HFFc6 (cell line): ENCODE results near the gene SLC13A1. TPM values are rescaled to one million over a fixed set of nuclear protein-coding genes. Genes with fewer than 3 reads are reported as not detected.
"Not testable (repeated sequence)": the region's sequence is repeated elsewhere in the genome, so short reads cannot be mapped to it uniquely, and the experiment has no call there.

Experiments
- DNase-seq: peaks from one replicate; pipeline ENCODE4 v3.0.0-alpha.2; 2018
- H3K27ac Mint-ChIP-seq: 2 replicates; pipeline ENCODE4 v1.8.0; 2020; ENCODE audit warnings: mild to moderate bottlenecking, mixed read lengths
- H3K27me3 Mint-ChIP-seq: 2 replicates; pipeline ENCODE4 v1.8.0; 2021; ENCODE audit warnings: mild to moderate bottlenecking, moderate library complexity, mixed read lengths; ENCODE audit not compliant: insufficient read depth
- H3K36me3 Mint-ChIP-seq: 2 replicates; pipeline ENCODE4 v1.8.0; 2021; ENCODE audit warnings: low read depth, mixed read lengths
- H3K4me1 Mint-ChIP-seq: 2 replicates; pipeline ENCODE4 v1.8.0; 2020; ENCODE audit warnings: low read depth, mixed read lengths
- H3K4me3 Mint-ChIP-seq: 2 replicates; pipeline ENCODE4 v1.8.0; 2020; ENCODE audit warnings: mild to moderate bottlenecking, moderate library complexity, mixed read lengths
- H3K9me3 Mint-ChIP-seq: 2 replicates; pipeline ENCODE4 v1.8.0; 2020; ENCODE audit warnings: mild to moderate bottlenecking, mixed read lengths
- total RNA-seq, 6 experiments: library from RNA; stranded (reverse); fragmentation: NEBNext Ultra II Directional; extraction: Animal tissue kit (Norgen Biotek cat#: 25700); gene quantifications; 2 replicates in 1 of 6; 3 replicates in 5 of 6; pipeline ENCODE4 v1.2.3, GENCODE V29; 2021
- TF ChIP-seq, protein P1 (sequence below): fragments of 200-600 bp; sonication (generic); IDR thresholded peaks from 2 replicates; pipeline ENCODE4 v1.5.0; 2021; ENCODE audit warnings: antibody characterized with exemption, mild to moderate bottlenecking

Gene SLC13A1
- total RNA-seq, 6 experiments from 2014 or later = not detected

DNA sequence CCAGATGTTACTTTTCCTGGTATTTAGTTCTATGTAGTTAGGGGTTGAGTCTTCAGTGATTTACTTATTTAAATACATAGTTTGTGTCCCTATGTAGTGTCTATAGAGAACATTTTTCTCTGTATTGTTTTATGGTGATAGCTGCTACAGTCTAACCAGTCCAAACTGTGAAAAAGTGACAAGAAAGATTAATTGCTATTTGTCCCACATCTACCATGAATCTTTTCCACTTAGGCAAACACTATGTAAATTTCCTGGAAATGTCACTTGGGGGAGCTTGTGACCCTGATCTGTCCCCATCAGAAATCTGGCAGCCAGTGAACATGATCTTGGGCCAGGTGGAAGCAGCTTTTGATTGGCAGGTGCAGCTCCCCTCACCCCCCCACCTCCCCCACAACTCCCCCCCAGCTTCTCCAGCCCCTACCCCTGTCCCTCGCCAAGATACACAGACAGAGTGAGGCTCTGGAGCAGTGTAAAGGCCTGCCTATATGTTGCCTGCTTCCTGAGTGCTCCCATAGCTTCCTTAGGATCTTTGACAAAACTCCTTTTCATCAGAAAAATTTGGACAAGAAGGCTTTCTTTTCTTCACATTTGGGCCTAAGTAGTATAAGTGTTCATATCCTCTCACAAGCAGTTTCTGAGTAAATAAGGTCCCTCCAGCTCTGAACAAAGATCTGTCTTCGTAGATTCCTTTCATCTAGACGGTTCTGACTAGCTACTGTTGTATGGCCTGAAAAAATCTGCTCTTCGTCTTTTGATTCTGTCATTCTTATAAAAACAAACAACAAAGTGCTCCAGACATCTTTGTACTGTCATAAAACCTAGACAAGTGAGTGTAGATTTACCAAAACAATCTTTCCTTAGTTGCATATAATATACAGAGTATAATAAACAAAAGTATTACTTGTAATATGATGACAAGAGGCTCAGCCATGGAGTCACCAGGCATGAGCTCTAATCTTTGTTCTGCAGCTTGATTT lies 31.5 kb upstream of the SLC13A1 start:
- Mint-ChIP-seq H3K27me3 (peaks cover 1% of the 10 kb centered on the region; the same call in 1 of the 2 replicates), H3K4me1 (no peaks in the 10 kb centered on the region), H3K9me3 (peaks cover 10% of the 10 kb centered on the region; the same call in 1 of the 2 replicates), H3K4me3 (no peak overlapping the region), H3K27ac (no peak overlapping the region), H3K36me3 (no peaks in the 10 kb centered on the region)
- no peak for DNase-seq
- TF ChIP-seq, protein P1, sequence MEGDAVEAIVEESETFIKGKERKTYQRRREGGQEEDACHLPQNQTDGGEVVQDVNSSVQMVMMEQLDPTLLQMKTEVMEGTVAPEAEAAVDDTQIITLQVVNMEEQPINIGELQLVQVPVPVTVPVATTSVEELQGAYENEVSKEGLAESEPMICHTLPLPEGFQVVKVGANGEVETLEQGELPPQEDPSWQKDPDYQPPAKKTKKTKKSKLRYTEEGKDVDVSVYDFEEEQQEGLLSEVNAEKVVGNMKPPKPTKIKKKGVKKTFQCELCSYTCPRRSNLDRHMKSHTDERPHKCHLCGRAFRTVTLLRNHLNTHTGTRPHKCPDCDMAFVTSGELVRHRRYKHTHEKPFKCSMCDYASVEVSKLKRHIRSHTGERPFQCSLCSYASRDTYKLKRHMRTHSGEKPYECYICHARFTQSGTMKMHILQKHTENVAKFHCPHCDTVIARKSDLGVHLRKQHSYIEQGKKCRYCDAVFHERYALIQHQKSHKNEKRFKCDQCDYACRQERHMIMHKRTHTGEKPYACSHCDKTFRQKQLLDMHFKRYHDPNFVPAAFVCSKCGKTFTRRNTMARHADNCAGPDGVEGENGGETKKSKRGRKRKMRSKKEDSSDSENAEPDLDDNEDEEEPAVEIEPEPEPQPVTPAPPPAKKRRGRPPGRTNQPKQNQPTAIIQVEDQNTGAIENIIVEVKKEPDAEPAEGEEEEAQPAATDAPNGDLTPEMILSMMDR = no peak

DNA sequence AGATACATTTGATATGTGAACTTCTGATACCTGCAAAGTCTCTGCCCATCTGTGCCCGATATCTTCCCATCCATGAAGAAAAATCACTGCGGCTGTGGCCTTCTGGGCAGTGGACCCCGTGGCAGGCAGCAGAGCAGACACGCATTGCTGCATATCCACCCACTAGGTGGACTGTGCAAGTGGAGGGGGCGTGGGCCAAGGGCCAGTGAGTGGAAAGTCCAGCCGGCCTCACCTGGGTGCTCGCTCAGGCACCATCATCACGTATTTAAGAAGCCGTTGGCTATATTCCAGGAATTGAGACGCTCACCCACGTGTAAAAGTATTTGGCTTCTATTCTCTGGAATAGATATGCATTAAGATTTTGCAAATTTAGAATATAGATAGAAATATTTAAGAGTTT lies 30.8 kb upstream of the SLC13A1 start:
- H3K4me1 Mint-ChIP-seq = no peaks in the 10 kb centered on the region
- peaks cover 10% of the 10 kb centered on the region for H3K9me3 Mint-ChIP-seq
- DNase-seq = no peak
- no peaks in the 10 kb centered on the region for H3K36me3 Mint-ChIP-seq
- no peak overlapping the region for H3K4me3 Mint-ChIP-seq
- TF ChIP-seq, protein P1 = no peak
- H3K27me3 Mint-ChIP-seq = peaks cover 1% of the 10 kb centered on the region
- no peak overlapping the region for H3K27ac Mint-ChIP-seq

DNA sequence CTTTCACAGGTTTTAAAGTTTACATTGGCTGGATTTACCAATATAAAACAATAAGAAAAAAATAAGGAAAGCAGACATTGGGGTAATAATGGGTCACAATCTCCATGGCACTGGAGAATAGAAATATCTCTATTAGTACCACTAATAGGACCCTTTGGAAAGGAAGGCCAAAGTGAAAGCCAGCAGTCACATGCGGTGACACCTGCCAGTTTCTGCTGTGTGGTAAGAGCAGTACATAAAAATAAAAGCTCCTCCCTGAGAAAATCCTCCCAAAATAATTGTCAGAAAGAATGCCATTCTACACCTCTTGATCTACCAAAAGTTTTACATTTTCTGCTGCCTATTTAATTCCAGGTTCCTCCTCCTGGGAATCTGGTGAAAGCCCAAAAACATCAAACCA lies 30.4 kb upstream of the SLC13A1 start:
- Mint-ChIP-seq H3K9me3 (peaks cover 13% of the 10 kb centered on the region), H3K4me1 (no peaks in the 10 kb centered on the region), H3K4me3 (no peak overlapping the region), H3K27ac (no peak overlapping the region), H3K27me3 (peaks cover 1% of the 10 kb centered on the region), H3K36me3 (no peaks in the 10 kb centered on the region)
- TF ChIP-seq, protein P1 = no peak
- no peak for DNase-seq

DNA sequence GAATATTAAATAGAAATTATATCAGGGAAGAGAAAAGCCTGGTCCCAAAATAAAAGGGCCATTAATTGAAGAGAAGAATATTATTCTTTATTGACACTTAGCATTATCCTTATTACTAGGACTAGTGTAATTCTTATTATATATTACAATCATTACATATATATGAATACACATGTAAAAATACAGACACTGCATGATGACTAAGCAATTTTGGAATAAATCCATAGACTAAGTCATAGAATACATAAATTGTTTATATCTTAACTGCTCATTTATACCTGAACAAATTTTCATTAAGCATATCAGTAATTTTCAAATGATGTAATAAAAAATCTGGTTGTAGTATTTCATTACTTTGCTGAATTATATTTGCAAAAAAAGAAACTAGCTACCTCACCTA lies 29.7 kb upstream of the SLC13A1 start:
- TF ChIP-seq, protein P1 = no peak
- DNase-seq = no peak
- H3K27me3 Mint-ChIP-seq = no peaks in the 10 kb centered on the region; the same call in 1 of the 2 replicates
- H3K9me3 Mint-ChIP-seq = peaks cover 12% of the 10 kb centered on the region
- H3K36me3 Mint-ChIP-seq = no peaks in the 10 kb centered on the region
- no peaks in the 10 kb centered on the region for H3K4me1 Mint-ChIP-seq
- H3K4me3 Mint-ChIP-seq = no peak overlapping the region
- H3K27ac Mint-ChIP-seq = no peak overlapping the region

DNA sequence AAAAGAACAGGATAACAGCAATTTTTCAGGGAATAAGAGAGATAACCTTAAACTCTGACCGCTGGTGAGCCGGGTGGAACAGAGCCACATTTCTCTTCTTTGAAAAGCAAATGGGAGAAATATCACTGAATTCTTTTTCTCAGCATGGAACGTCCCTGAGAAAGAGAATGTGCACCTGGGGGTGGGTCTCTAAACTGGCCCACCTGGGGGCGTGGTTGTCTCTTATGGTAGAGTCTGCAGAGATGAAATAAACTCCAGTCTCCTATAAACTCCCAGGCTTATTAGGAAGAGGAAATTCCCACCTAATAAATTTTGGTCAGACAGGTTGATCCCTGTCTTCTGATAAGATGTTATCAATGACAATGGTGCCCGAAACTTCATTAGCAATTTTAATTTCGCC lies 27.9 kb upstream of the SLC13A1 start:
- H3K9me3 Mint-ChIP-seq = peaks cover 29% of the 10 kb centered on the region
- H3K36me3 Mint-ChIP-seq, H3K4me3 Mint-ChIP-seq, H3K4me1 Mint-ChIP-seq, H3K27ac Mint-ChIP-seq, DNase-seq, H3K27me3 Mint-ChIP-seq: not testable (repeated sequence)

DNA sequence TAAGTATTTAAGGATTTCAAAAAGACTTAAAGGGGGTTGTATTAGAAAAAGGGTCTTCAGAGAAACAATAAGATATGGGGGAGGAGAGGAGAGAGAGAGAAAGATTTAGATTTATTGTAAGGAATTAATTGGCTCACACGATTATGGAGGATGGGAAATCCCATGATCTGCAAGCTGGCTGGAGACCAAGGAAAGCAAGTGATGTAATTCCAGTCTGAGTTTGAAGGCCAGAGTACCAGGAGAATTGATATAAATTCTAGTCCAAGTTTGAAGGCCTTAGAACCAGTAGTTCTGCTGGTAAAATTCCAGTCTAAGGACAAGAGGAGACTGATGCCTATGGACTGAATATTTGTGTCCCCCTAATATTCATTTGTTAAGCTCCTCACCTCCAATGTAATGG lies 20.6 kb upstream of the SLC13A1 start:
- Mint-ChIP-seq H3K4me3 (no peak overlapping the region), H3K9me3 (peaks cover 47% of the 10 kb centered on the region), H3K36me3 (0 out of 2 replicates have a peak, but pooled peaks cover 5% of the 10 kb centered on the region), H3K4me1 (no peaks in the 10 kb centered on the region), H3K27ac (no peak overlapping the region), H3K27me3 (no peaks in the 10 kb centered on the region)
- no peak for DNase-seq
- TF ChIP-seq, protein P1 = no peak
